Natural killer cell (primary cell): ENCODE measurements around the gene ZNF366. TPM values are rescaled to one million over a fixed set of nuclear protein-coding genes. Genes with fewer than 3 reads are reported as not detected.

Experiments used
- ATAC-seq, 3 donors: fragments of 150-1000 bp in 2 of 3; fragments of 200-7000 bp in 1 of 3; cut with Tn5 transposase; 1 replicate in 1 of 3; 2 replicates in 2 of 3; pipeline ENCODE4 v1.10.0; 2021; ENCODE audit warnings: mild to moderate bottlenecking in 2 of 3, moderate library complexity in 2 of 3
- DNase-seq, 2 donors: peaks; one replicate each; pipeline versions ENCODE4 v3.0.0 to v3.0.0-alpha.2; 2013 to 2021; ENCODE audit warnings: mixed read lengths in 1 of 2
- H3K27ac ChIP-seq: one replicate; pipeline ENCODE4 v1.5.1; 2013; ENCODE audit warnings: mild to moderate bottlenecking, low read length
- H3K27me3 ChIP-seq: one replicate; pipeline ENCODE4 v1.6.1; 2013; ENCODE audit warnings: low read length; ENCODE audit not compliant: control insufficient read depth, insufficient read depth
- H3K36me3 ChIP-seq: one replicate; pipeline ENCODE4 v1.6.1; 2013; ENCODE audit warnings: low read length; ENCODE audit not compliant: control insufficient read depth, insufficient read depth
- H3K4me1 ChIP-seq: one replicate; pipeline ENCODE4 v1.6.1; 2013; ENCODE audit warnings: low read length; ENCODE audit not compliant: control insufficient read depth, insufficient read depth
- H3K4me3 ChIP-seq: one replicate; pipeline ENCODE4 v1.5.1; 2013; ENCODE audit warnings: low read length
- H3K9me3 ChIP-seq: one replicate; pipeline ENCODE4 v1.6.1; 2013; ENCODE audit warnings: low read length; ENCODE audit not compliant: control insufficient read depth, insufficient read depth
- H3K27ac Mint-ChIP-seq, 2 donors: one replicate each; pipeline ENCODE4 v1.8.0; 2022; ENCODE audit warnings: mild to moderate bottlenecking in 2 of 2, mixed read lengths in 2 of 2, moderate library complexity in 1 of 2
- H3K27me3 Mint-ChIP-seq, 2 donors: one replicate each; pipeline ENCODE4 v1.8.0; 2022; ENCODE audit warnings: low read depth in 2 of 2, mixed read lengths in 2 of 2
- H3K36me3 Mint-ChIP-seq: one replicate; pipeline ENCODE4 v1.8.0; 2022; ENCODE audit warnings: mixed read lengths
- H3K4me1 Mint-ChIP-seq, 2 donors: one replicate each; pipeline ENCODE4 v1.8.0; 2022; ENCODE audit warnings: mixed read lengths in 2 of 2
- H3K4me3 Mint-ChIP-seq: one replicate; pipeline ENCODE4 v1.8.0; 2022; ENCODE audit warnings: mild to moderate bottlenecking, moderate library complexity, mixed read lengths
- H3K9me3 Mint-ChIP-seq, 2 donors: one replicate each; pipeline ENCODE4 v1.8.0; 2022; ENCODE audit warnings: mixed read lengths in 2 of 2
- WGBS: methylation state at CpG from one replicate; pipeline ENCODE4 v1.1.7; 2013; ENCODE audit warnings: missing lambda C conversion rate; ENCODE audit not compliant: insufficient coverage; 5-methylcytosine and 5-hydroxymethylcytosine counted together
- intact Hi-C: fragments of 100-400 bp; cut with micrococcal nuclease; formaldehyde crosslinking; loops from one replicate; pipeline ENCODE4 v1.14.2; 2022
- total RNA-seq, 4 donors: library from RNA; stranded (reverse); fragments of 120-200 nt in 1 of 4; gene quantifications; one replicate each; pipeline versions ENCODE4 v1.2.3 to v1.2.4, GENCODE V29; 2013 to 2022
- TF ChIP-seq, protein P1 (sequence below): fragments of 200-600 bp; IDR thresholded peaks from one replicate; pipeline ENCODE4 v1.8.0; 2022; ENCODE audit warnings: antibody characterized with exemption

ZNF366 gene
- total RNA-seq, 3 donors from 2014 or later (not counting 1 experiment from before 2014, with no cell fraction given): 0.54 TPM; not detected in 2

- DNase-seq (no peak), ATAC-seq (no peak)
- WGBS: 96% methylated on average over 4 of the region's 4 CpGs
- Histone ChIP-seq H3K27ac (no peak overlapping the region), H3K9me3 (no peaks in the 10 kb centered on the region), H3K4me1 (no peaks in the 10 kb centered on the region), H3K4me3 (no peak overlapping the region), H3K27me3 (no peaks in the 10 kb centered on the region), H3K36me3 (no peaks in the 10 kb centered on the region)
- TF ChIP-seq, protein P1, sequence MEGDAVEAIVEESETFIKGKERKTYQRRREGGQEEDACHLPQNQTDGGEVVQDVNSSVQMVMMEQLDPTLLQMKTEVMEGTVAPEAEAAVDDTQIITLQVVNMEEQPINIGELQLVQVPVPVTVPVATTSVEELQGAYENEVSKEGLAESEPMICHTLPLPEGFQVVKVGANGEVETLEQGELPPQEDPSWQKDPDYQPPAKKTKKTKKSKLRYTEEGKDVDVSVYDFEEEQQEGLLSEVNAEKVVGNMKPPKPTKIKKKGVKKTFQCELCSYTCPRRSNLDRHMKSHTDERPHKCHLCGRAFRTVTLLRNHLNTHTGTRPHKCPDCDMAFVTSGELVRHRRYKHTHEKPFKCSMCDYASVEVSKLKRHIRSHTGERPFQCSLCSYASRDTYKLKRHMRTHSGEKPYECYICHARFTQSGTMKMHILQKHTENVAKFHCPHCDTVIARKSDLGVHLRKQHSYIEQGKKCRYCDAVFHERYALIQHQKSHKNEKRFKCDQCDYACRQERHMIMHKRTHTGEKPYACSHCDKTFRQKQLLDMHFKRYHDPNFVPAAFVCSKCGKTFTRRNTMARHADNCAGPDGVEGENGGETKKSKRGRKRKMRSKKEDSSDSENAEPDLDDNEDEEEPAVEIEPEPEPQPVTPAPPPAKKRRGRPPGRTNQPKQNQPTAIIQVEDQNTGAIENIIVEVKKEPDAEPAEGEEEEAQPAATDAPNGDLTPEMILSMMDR: no peak
- no peak overlapping the region for H3K4me3 Mint-ChIP-seq
- no peaks in the 10 kb centered on the region for H3K27me3 Mint-ChIP-seq
- no peaks in the 10 kb centered on the region for H3K36me3 Mint-ChIP-seq
- intact Hi-C loops: no loop called here
- no peaks in the 10 kb centered on the region for H3K4me1 Mint-ChIP-seq
- no peak overlapping the region for H3K27ac Mint-ChIP-seq
- H3K9me3 Mint-ChIP-seq: no peaks in the 10 kb centered on the region
Observed at GRCh38 chr5:72531496-72532190, 24.4 kb upstream of the ZNF366 start.

- intact Hi-C loops: no loop called here
- no peak overlapping the region for H3K4me3 Mint-ChIP-seq
- Histone ChIP-seq H3K36me3 (no peaks in the 10 kb centered on the region), H3K4me3 (no peak overlapping the region), H3K4me1 (no peaks in the 10 kb centered on the region), H3K27ac (no peak overlapping the region), H3K27me3 (no peaks in the 10 kb centered on the region), H3K9me3 (no peaks in the 10 kb centered on the region)
- no peaks in the 10 kb centered on the region for H3K27me3 Mint-ChIP-seq
- TF ChIP-seq, protein P1: no peak
- H3K9me3 Mint-ChIP-seq: no peaks in the 10 kb centered on the region
- H3K27ac Mint-ChIP-seq: no peak overlapping the region
- 96% methylated on average over 6 of the region's 7 CpGs for WGBS
- DNase-seq (no peak), ATAC-seq (no peak)
- no peaks in the 10 kb centered on the region for H3K4me1 Mint-ChIP-seq
- no peaks in the 10 kb centered on the region for H3K36me3 Mint-ChIP-seq
Observed at GRCh38 chr5:72530196-72530595, 23.0 kb upstream of the ZNF366 start.

- H3K27ac ChIP-seq: no peak overlapping the region
- no peaks in the 10 kb centered on the region for H3K36me3 ChIP-seq
- Mint-ChIP-seq H3K27me3 (no peaks in the 10 kb centered on the region), H3K27ac (no peak overlapping the region), H3K4me3 (no peak overlapping the region), H3K36me3 (no peaks in the 10 kb centered on the region), H3K4me1 (no peaks in the 10 kb centered on the region), H3K9me3 (no peaks in the 10 kb centered on the region)
- TF ChIP-seq, protein P1: no peak
- ATAC-seq (no peak), DNase-seq (no peak)
- H3K4me1 ChIP-seq: no peaks in the 10 kb centered on the region
- no peak overlapping the region for H3K4me3 ChIP-seq
- WGBS: 79% methylated on average over 2 of the region's 2 CpGs
- H3K27me3 ChIP-seq: no peaks in the 10 kb centered on the region
- intact Hi-C loops: no loop called here
- no peaks in the 10 kb centered on the region for H3K9me3 ChIP-seq
Observed at GRCh38 chr5:72529383-72529782, 22.2 kb upstream of the ZNF366 start.

DNA sequence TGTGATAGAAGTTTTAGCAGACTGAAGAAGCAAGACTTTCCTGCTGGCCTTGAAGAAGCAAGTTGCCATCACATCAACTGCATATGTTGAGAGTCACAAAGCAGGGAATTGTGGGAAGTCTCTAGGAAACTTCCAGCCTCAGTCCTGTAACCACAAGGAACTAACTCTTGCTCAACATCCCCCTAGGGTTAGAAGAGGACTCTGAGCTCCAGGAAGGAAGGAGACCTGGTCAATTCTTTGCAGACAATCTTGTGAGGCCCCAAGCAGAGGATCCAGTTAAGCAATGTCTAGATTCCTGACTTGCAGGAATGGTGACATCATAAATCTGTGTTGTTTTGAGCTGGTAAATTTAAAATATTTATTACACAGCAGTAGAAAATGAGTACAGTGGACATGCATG, 18.6 kb upstream of the ZNF366 start:
- Histone ChIP-seq H3K4me3 (no peak overlapping the region), H3K9me3 (no peaks in the 10 kb centered on the region), H3K4me1 (no peaks in the 10 kb centered on the region), H3K27ac (no peak overlapping the region), H3K36me3 (no peaks in the 10 kb centered on the region), H3K27me3 (no peaks in the 10 kb centered on the region)
- DNase-seq (no peak), ATAC-seq (no peak)
- Mint-ChIP-seq H3K9me3 (no peaks in the 10 kb centered on the region), H3K4me1 (no peaks in the 10 kb centered on the region), H3K4me3 (no peak overlapping the region), H3K27ac (no peak overlapping the region), H3K36me3 (no peaks in the 10 kb centered on the region), H3K27me3 (no peaks in the 10 kb centered on the region)
- TF ChIP-seq, protein P1: no peak
- intact Hi-C loops: no loop called here
